B cell (primary cell): ENCODE data around the gene SEC16A. TPM values are rescaled to one million over a fixed set of nuclear protein-coding genes. Genes with fewer than 3 reads are reported as not detected.

ENCODE experiments used
- ATAC-seq: fragments of 200-7000 bp; cut with Tn5 transposase; one replicate; pipeline ENCODE4 v1.10.0; 2021; ENCODE audit warnings: low read depth, mild to moderate bottlenecking, moderate number of reproducible peaks, moderate library complexity
- CTCF ChIA-PET: fragments of 350-600 bp; sonication (Branson Sonifier 250); formaldehyde crosslinking; loops from one replicate; lab custom pipeline; 2021; ENCODE audit warnings: antibody characterized with exemption, inconsistent platforms; lab: Charles Lee
- POLR2A ChIA-PET: fragments of 350-600 bp; sonication (Branson Sonifier 250); formaldehyde crosslinking; loops from one replicate; lab custom pipeline; 2021; ENCODE audit warnings: antibody characterized with exemption; lab: Charles Lee
- DNase-seq: peaks from one replicate; pipeline ENCODE4 v3.0.0; 2013
- H2AFZ ChIP-seq: 2 replicates; pipeline ENCODE4 v1.6.1; 2012; ENCODE audit warnings: mild to moderate bottlenecking, low read depth, low read length; ENCODE audit not compliant: insufficient read depth, poor library complexity, severe bottlenecking
- H3K27ac ChIP-seq, 2 donors: 1 replicate in 1 of 2; 2 replicates in 1 of 2; pipeline ENCODE4 v1.5.1; 2012 to 2013; ENCODE audit warnings: low read length in 2 of 2, mild to moderate bottlenecking in 2 of 2, moderate library complexity in 1 of 2
- H3K27me3 ChIP-seq, 4 experiments: fragments of 200-600 bp in 1 of 4; sonication (generic) in 1 of 4; replicated peaks in 1 of 4; 1 replicate in 2 of 4; 2 replicates in 2 of 4; pipeline versions ENCODE4 v1.6.1 to v1.7.0; 2013 to 2016; ENCODE audit warnings: low read length in 3 of 4, mild to moderate bottlenecking in 2 of 4, mixed read lengths in 1 of 4, moderate library complexity in 1 of 4; ENCODE audit not compliant: insufficient read depth in 4 of 4, control insufficient read depth in 3 of 4; ENCODE audit errors: control extremely low read depth in 1 of 4
- H3K36me3 ChIP-seq, 2 experiments: replicated peaks in 1 of 2; 1 replicate in 1 of 2; 2 replicates in 1 of 2; pipeline versions ENCODE4 v1.6.1 to v1.7.1; 2013; ENCODE audit warnings: low read length in 1 of 2; ENCODE audit not compliant: insufficient read depth in 2 of 2, control insufficient read depth in 1 of 2; ENCODE audit errors: control extremely low read depth in 1 of 2, extremely low read depth in 1 of 2
- H3K4me1 ChIP-seq, 2 donors: fragments of 200-600 bp in 1 of 2; sonication (generic) in 1 of 2; 1 replicate in 1 of 2; 2 replicates in 1 of 2; pipeline versions ENCODE4 v1.5.1 to v1.6.1; 2013 to 2017; ENCODE audit warnings: low read length in 2 of 2; ENCODE audit not compliant: control insufficient read depth in 2 of 2, insufficient read depth in 2 of 2
- H3K4me2 ChIP-seq: replicated peaks from 2 replicates; pipeline ENCODE3; 2012; ENCODE audit warnings: mild to moderate bottlenecking, low read depth, low read length; ENCODE audit not compliant: poor library complexity, severe bottlenecking
- H3K4me3 ChIP-seq, 5 experiments: fragments of 200-600 bp in 1 of 5; sonication (generic) in 1 of 5; 1 replicate in 3 of 5; 2 replicates in 2 of 5; pipeline versions ENCODE4 v1.5.1 to v1.7.0; 2011 to 2016; ENCODE audit warnings: low read length in 4 of 5, mild to moderate bottlenecking in 4 of 5, low read depth in 2 of 5, control low read depth in 1 of 5, moderate library complexity in 1 of 5; ENCODE audit not compliant: insufficient read depth in 1 of 5; ENCODE audit errors: control extremely low read depth in 1 of 5, extremely low read depth in 1 of 5
- H3K79me2 ChIP-seq: fragments of 200-600 bp; sonication (generic); one replicate; pipeline ENCODE4 v1.6.0; 2016; ENCODE audit warnings: low read length; ENCODE audit not compliant: control insufficient read depth, insufficient read depth
- H3K9ac ChIP-seq: fragments of 200-600 bp; sonication (generic); 2 replicates; pipeline ENCODE4 v1.6.1; 2017; ENCODE audit warnings: mild to moderate bottlenecking, low read length, moderate library complexity
- H3K9me3 ChIP-seq, 3 donors: one replicate each; pipeline versions ENCODE4 v1.6.1 to v1.7.1; 2013; ENCODE audit warnings: low read length in 2 of 3; ENCODE audit not compliant: control insufficient read depth in 2 of 3, insufficient read depth in 1 of 3; ENCODE audit errors: control extremely low read depth in 1 of 3
- H4K20me1 ChIP-seq: 2 replicates; pipeline ENCODE4 v1.6.0; 2012; ENCODE audit warnings: mild to moderate bottlenecking, low read length; ENCODE audit not compliant: insufficient read depth, control insufficient read depth, poor library complexity, severe bottlenecking
- H3K27ac Mint-ChIP-seq: one replicate; pipeline ENCODE4 v1.8.0; 2021; ENCODE audit warnings: mixed read lengths
- H3K27me3 Mint-ChIP-seq: one replicate; pipeline ENCODE4 v1.8.0; 2021; ENCODE audit warnings: mixed read lengths
- H3K4me1 Mint-ChIP-seq: one replicate; pipeline ENCODE4 v1.8.0; 2021; ENCODE audit warnings: mixed read lengths
- H3K4me3 Mint-ChIP-seq: one replicate; pipeline ENCODE4 v1.8.0; 2021; ENCODE audit warnings: mixed read lengths
- H3K9me3 Mint-ChIP-seq: one replicate; pipeline ENCODE4 v1.8.0; 2022; ENCODE audit warnings: mixed read lengths; ENCODE audit not compliant: insufficient read depth
- CTCF ChIP-seq: fragments of 200-600 bp; IDR thresholded peaks from one replicate; pipeline ENCODE4 v1.8.0; 2022; ENCODE audit warnings: antibody characterized with exemption, mild to moderate bottlenecking
- EZH2 ChIP-seq: IDR thresholded peaks from 2 replicates; pipeline ENCODE4 v1.6.1; 2012; ENCODE audit warnings: borderline replicate concordance, low read depth, mild to moderate bottlenecking, moderate library complexity, low read length; ENCODE audit not compliant: insufficient read depth, poor library complexity, severe bottlenecking
- whole genome bisulfite sequencing: methylation state at CpG from one replicate; pipeline ENCODE4 v1.1.5; 2013; ENCODE audit warnings: missing lambda C conversion rate; ENCODE audit not compliant: insufficient coverage; 5-methylcytosine and 5-hydroxymethylcytosine counted together
- intact Hi-C: fragments of 100-400 bp; cut with micrococcal nuclease; formaldehyde crosslinking; loops from one replicate; pipeline ENCODE4 v1.10.0; 2022
- polyA plus RNA-seq: library from polyadenylated mRNA; depleted of rRNA; stranded (reverse); fragments of >200 nt; gene quantifications from 2 replicates; pipeline ENCODE4 v1.2.3, GENCODE V29; 2012
- total RNA-seq, 2 donors: library from RNA; stranded (reverse); fragments of 120-200 nt in 1 of 2; gene quantifications; 1 replicate in 1 of 2; 2 replicates in 1 of 2; pipeline versions ENCODE4 v1.2.3 to v1.2.4, GENCODE V29; 2013 to 2022

Gene SEC16A
- total and polyA plus RNA-seq, 2 donors (not counting 1 experiment from before 2014, with no cell fraction given): 31.7 to 73.4 TPM

DNA sequence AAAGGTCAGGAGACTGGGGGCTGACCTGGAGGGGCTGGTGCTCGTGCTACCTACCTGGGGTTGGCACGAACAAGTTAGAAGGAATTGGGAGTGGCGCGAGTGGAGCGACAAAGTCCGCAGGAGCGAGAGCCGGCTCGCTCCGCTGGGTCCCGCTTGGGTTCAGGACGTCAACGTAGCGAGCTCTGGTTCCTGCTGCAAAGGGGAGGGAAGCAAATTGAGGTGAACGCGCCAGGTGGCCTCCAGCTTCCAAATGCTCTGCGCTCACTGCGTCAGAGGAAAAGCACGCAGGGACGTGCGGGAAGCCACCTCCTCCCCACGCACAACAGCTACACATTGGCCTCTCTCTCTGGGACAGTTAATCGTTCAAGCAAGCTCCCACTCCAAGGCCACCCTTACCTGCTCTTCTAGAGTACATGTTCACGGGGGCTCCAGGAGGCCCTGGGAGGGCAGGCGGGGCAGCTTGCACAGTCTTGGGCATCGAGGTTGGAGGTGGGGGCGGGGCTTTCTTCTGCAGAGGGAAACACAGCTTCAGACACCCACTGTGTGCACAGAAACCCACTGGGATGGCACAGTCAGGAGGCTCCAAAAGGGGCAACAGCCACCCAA lies 35.6 kb downstream of the SEC16A start:
- Histone ChIP-seq H3K9ac (no peak overlapping the region), H2AFZ (no peak overlapping the region), H3K4me3 (no peak overlapping the region), H3K4me2 (no peak overlapping the region), H4K20me1 (peaks cover 25% of the 10 kb centered on the region), H3K27me3 (no peaks in the 10 kb centered on the region), H3K79me2 (peaks cover 10% of the 10 kb centered on the region), H3K27ac (no peak overlapping the region), H3K9me3 (no peaks in the 10 kb centered on the region), H3K36me3 (peaks cover 6 to 76% of the 10 kb centered on the region in 2 experiments), H3K4me1 (no peaks in the 10 kb centered on the region)
- POLR2A ChIA-PET: no interaction called here
- H3K4me1 Mint-ChIP-seq: peaks cover 2% of the 10 kb centered on the region
- TF ChIP-seq EZH2: no peak
- TF ChIP-seq CTCF: no peak
- DNase-seq (no peak), ATAC-seq (no peak)
- H3K9me3 Mint-ChIP-seq: no peaks in the 10 kb centered on the region
- no peaks in the 10 kb centered on the region for H3K27me3 Mint-ChIP-seq
- H3K4me3 Mint-ChIP-seq: no peak overlapping the region
- H3K27ac Mint-ChIP-seq: no peak overlapping the region
- CTCF ChIA-PET: no interaction called here
- intact Hi-C loops: no loop called here
- WGBS: 95% methylated on average over 27 of the region's 27 CpGs

GRCh38 chr9:136445799-136446198 lies 37.0 kb downstream of the SEC16A start:
- no peak overlapping the region for H3K9ac ChIP-seq
- ATAC-seq: no peak
- no peak overlapping the region for H3K4me3 ChIP-seq
- H4K20me1 ChIP-seq: peaks cover 17% of the 10 kb centered on the region
- Mint-ChIP-seq H3K4me1 (peaks cover 2% of the 10 kb centered on the region), H3K4me3 (no peak overlapping the region), H3K27me3 (no peaks in the 10 kb centered on the region), H3K9me3 (no peaks in the 10 kb centered on the region), H3K27ac (no peak overlapping the region)
- TF ChIP-seq EZH2 (no peak), CTCF (no peak)
- no peak overlapping the region for H3K27ac ChIP-seq
- ChIA-PET CTCF (no interaction called here), POLR2A (no interaction called here)
- intact Hi-C loops: no loop called here
- H3K4me2 ChIP-seq: no peak overlapping the region
- no peaks in the 10 kb centered on the region for H3K9me3 ChIP-seq
- H2AFZ ChIP-seq: no peak overlapping the region
- peaks cover 6 to 68% of the 10 kb centered on the region in 2 experiments for H3K36me3 ChIP-seq
- DNase-seq: no peak
- H3K79me2 ChIP-seq: peaks cover 2% of the 10 kb centered on the region
- H3K4me1 ChIP-seq: no peaks in the 10 kb centered on the region
- H3K27me3 ChIP-seq: no peaks in the 10 kb centered on the region
- WGBS: 92% methylated on average over 6 of the region's 7 CpGs
